Pulmonary artery endothelial cell (primary cell): Measurements from ENCODE around the gene GAA. TPM values are rescaled to one million over a fixed set of nuclear protein-coding genes. Genes with fewer than 3 reads are reported as not detected.
"Not testable (repeated sequence)": the region's sequence is repeated elsewhere in the genome, so short reads cannot be mapped to it uniquely, and the experiment has no call there.

Experiments used
- DNase-seq: peaks from one replicate; pipeline ENCODE4 v3.0.0-alpha.2; 2011; ENCODE audit warnings: low read depth, low spot score
- total RNA-seq: library from RNA; depleted of rRNA; stranded (reverse); fragments of >200 nt; gene quantifications from 2 replicates; pipeline ENCODE4 v1.2.3, GENCODE V29; 2014

Gene GAA
- total RNA-seq, 1 donor from 2014 or later = 17.6 TPM

GRCh38 chr17:80145076-80146075 lies 44.0 kb downstream of the GAA start:
- no peak for DNase-seq

GRCh38 chr17:80146121-80147034 lies 45.0 kb downstream of the GAA start:
- no peak for DNase-seq

GRCh38 chr17:80147035-80147822 lies 45.8 kb downstream of the GAA start, which contains the start of gene EIF4A3:
EIF4A3 (minus strand) TSS chr17:80147128; CDS start chr17:80146961, 167 bp downstream.
- peak; percentile 96 for DNase-seq

GRCh38 chr17:80151333-80151732 lies 50.0 kb downstream of the GAA start:
- no peak for DNase-seq

- no peak for DNase-seq
Observed at GRCh38 chr17:80152081-80152702, 50.8 kb downstream of the GAA start.

GRCh38 chr17:80153004-80153403 lies 51.6 kb downstream of the GAA start:
- DNase-seq = no peak

- DNase-seq = no peak
Observed at GRCh38 chr17:80154166-80154565, 52.8 kb downstream of the GAA start.

GRCh38 chr17:80155600-80155999 lies 54.2 kb downstream of the GAA start:
- not testable (repeated sequence) for DNase-seq

GRCh38 chr17:80158846-80159245 lies 57.5 kb downstream of the GAA start:
- DNase-seq = no peak

- no peak for DNase-seq
Observed at GRCh38 chr17:80160536-80160935, 59.2 kb downstream of the GAA start.

GRCh38 chr17:80163336-80163735 lies 62.0 kb downstream of the GAA start:
- DNase-seq = no peak

- no peak for DNase-seq
Observed at GRCh38 chr17:80164185-80164584, 62.8 kb downstream of the GAA start.

- DNase-seq = no peak
Observed at GRCh38 chr17:80166446-80166845, 65.1 kb downstream of the GAA start.

- no peak for DNase-seq
Observed at GRCh38 chr17:80168371-80168770, 67.0 kb downstream of the GAA start.

- no peak for DNase-seq
Observed at GRCh38 chr17:80169107-80169506, 67.7 kb downstream of the GAA start.

Other genes starting within 250 kb of the GAA start
- 41.1 and 43.6 TPM in 2 replicates for gene TBC1D16, start 65.7 kb upstream of the GAA start, total RNA-seq
- 0.73 and 0.95 TPM in 2 replicates for gene CCDC40, start 64.9 kb upstream of the GAA start, total RNA-seq
- 119 and 142 TPM in 2 replicates for gene EIF4A3, start 45.5 kb downstream of the GAA start, total RNA-seq
- gene CARD14, start 68.4 kb downstream of the GAA start, total RNA-seq = 0.07 TPM in 1 of 2 replicates, not detected in the other
- gene SGSH, start 118.8 kb downstream of the GAA start, total RNA-seq = 13.4 and 16.2 TPM in 2 replicates
- 5.4 and 10.0 TPM in 2 replicates for gene SLC26A11, start 118.8 kb downstream of the GAA start, total RNA-seq
- gene RNF213, start 159.3 kb downstream of the GAA start, total RNA-seq = 94.8 and 166 TPM in 2 replicates